ENCODE results near the gene TAGLN.

The TAGLN gene

GRCh38 chr11:117177534-117178209, 21.5 kb upstream of the TAGLN start:
- Histone ChIP-seq H3K27me3 (ENCODE audit: insufficient read depth, poor library complexity, severe bottlenecking) (no peaks in the 10 kb centered on the region), H3K4me1 (ENCODE audit: insufficient read depth, poor library complexity, severe bottlenecking) (peaks cover 5% of the 10 kb centered on the region), H3K27ac (ENCODE audit: poor library complexity, severe bottlenecking) (peak overlapping the region; percentile 46), H3K9me3 (ENCODE audit: severe bottlenecking) (no peaks in the 10 kb centered on the region), H3K36me3 (ENCODE audit: low read depth) (no peaks in the 10 kb centered on the region), H3K4me3 (ENCODE audit: severe bottlenecking) (peak overlapping the region; percentile 43)
- TF ChIP-seq CTCF (IDR thresholded peaks at IDR 0.05; ENCODE audit: poor library complexity, severe bottlenecking), result no peak
- DNase-seq (ENCODE audit: low spot score), result no peak
- no peak for ATAC-seq (ENCODE audit: low read depth)

- H3K27me3 ChIP-seq (ENCODE audit: insufficient read depth, poor library complexity, severe bottlenecking), result no peaks in the 10 kb centered on the region
- H3K4me1 ChIP-seq (ENCODE audit: insufficient read depth, poor library complexity, severe bottlenecking), result peaks cover 5% of the 10 kb centered on the region
- ATAC-seq (ENCODE audit: low read depth) (peak; percentile 93), DNase-seq (ENCODE audit: low spot score) (peak; percentile 91)
- no peaks in the 10 kb centered on the region for H3K9me3 ChIP-seq (ENCODE audit: severe bottlenecking)
- peak within 1 kb of the TSS; percentile 43 for H3K4me3 ChIP-seq (ENCODE audit: severe bottlenecking)
- H3K36me3 ChIP-seq (ENCODE audit: low read depth), result no peaks in the 10 kb centered on the region
- H3K27ac ChIP-seq (ENCODE audit: poor library complexity, severe bottlenecking), result peak within 1 kb of the TSS; percentile 46
- no peak for TF ChIP-seq CTCF (IDR thresholded peaks at IDR 0.05; ENCODE audit: poor library complexity, severe bottlenecking)
Observed at GRCh38 chr11:117178210-117179034, 20.7 kb upstream of the TAGLN start, which contains the start of gene SIDT2. TSS of gene SIDT2 (plus strand) at chr11:117178743. CDS start at chr11:117179264, 521 bp downstream.

GRCh38 chr11:117179048-117179999, 19.8 kb upstream of the TAGLN start:
- ATAC-seq (ENCODE audit: low read depth) (peak; percentile 27), DNase-seq (ENCODE audit: low spot score) (peak; percentile 47)
- Histone ChIP-seq H3K36me3 (ENCODE audit: low read depth) (no peaks in the 10 kb centered on the region; the same call in 1 of the 2 replicates), H3K27ac (ENCODE audit: poor library complexity, severe bottlenecking) (peak overlapping the region; percentile 46), H3K4me3 (ENCODE audit: severe bottlenecking) (peak overlapping the region; percentile 43), H3K4me1 (ENCODE audit: insufficient read depth, poor library complexity, severe bottlenecking) (peaks cover 5% of the 10 kb centered on the region), H3K9me3 (ENCODE audit: severe bottlenecking) (no peaks in the 10 kb centered on the region), H3K27me3 (ENCODE audit: insufficient read depth, poor library complexity, severe bottlenecking) (no peaks in the 10 kb centered on the region)
- TF ChIP-seq CTCF (IDR thresholded peaks at IDR 0.05; ENCODE audit: poor library complexity, severe bottlenecking), result no peak

- no peak for DNase-seq (ENCODE audit: low spot score)
- peaks cover 5% of the 10 kb centered on the region for H3K4me1 ChIP-seq (ENCODE audit: insufficient read depth, poor library complexity, severe bottlenecking)
- no peak overlapping the region for H3K4me3 ChIP-seq (ENCODE audit: severe bottlenecking)
- ATAC-seq (ENCODE audit: low read depth), result no peak
- TF ChIP-seq CTCF (IDR thresholded peaks at IDR 0.05; ENCODE audit: poor library complexity, severe bottlenecking), result no peak
- H3K9me3 ChIP-seq (ENCODE audit: severe bottlenecking), result no peaks in the 10 kb centered on the region
- H3K36me3 ChIP-seq (ENCODE audit: low read depth), result no peaks in the 10 kb centered on the region; the same call in 1 of the 2 replicates
- no peaks in the 10 kb centered on the region for H3K27me3 ChIP-seq (ENCODE audit: insufficient read depth, poor library complexity, severe bottlenecking)
- H3K27ac ChIP-seq (ENCODE audit: poor library complexity, severe bottlenecking), result no peak overlapping the region
Observed at GRCh38 chr11:117180020-117180419, 19.1 kb upstream of the TAGLN start.

Measured in RWPE2 (cell line).